Psoas muscle (tissue), 8 donors: Measurements from ENCODE around the gene COQ8A. TPM values are rescaled to one million over a fixed set of nuclear protein-coding genes. Genes with fewer than 3 reads are reported as not detected.

Experiments
- ATAC-seq, 4 donors: fragments of 200-7000 bp; cut with Tn5 transposase; one replicate each; pipeline ENCODE4 v1.9.1; 2020; ENCODE audit warnings: moderate library complexity in 3 of 4, mild to moderate bottlenecking in 2 of 4
- DNase-seq, 2 donors: peaks; one replicate each; pipeline ENCODE4 v3.0.0-alpha.2; 2020
- H3K27ac ChIP-seq: fragments of 200-600 bp; one replicate; pipeline ENCODE4 v1.8.0; 2022
- H3K27me3 ChIP-seq, 3 donors: fragments of 200-600 bp in 1 of 3; one replicate each; pipeline versions ENCODE4 v1.6.1 to v1.8.0; 2013 to 2022; ENCODE audit warnings: low read length in 2 of 3, mild to moderate bottlenecking in 2 of 3, moderate library complexity in 1 of 3; ENCODE audit not compliant: insufficient read depth in 3 of 3
- H3K36me3 ChIP-seq, 2 donors: fragments of 200-600 bp in 1 of 2; one replicate each; pipeline versions ENCODE4 v1.6.1 to v1.8.0; 2013 to 2022; ENCODE audit warnings: low read depth in 1 of 2, mild to moderate bottlenecking in 1 of 2, moderate library complexity in 1 of 2; ENCODE audit not compliant: insufficient read depth in 1 of 2
- H3K4me1 ChIP-seq: fragments of 200-600 bp; one replicate; pipeline ENCODE4 v1.8.0; 2022
- H3K4me3 ChIP-seq: fragments of 200-600 bp; one replicate; pipeline ENCODE4 v1.8.0; 2022; ENCODE audit warnings: mild to moderate bottlenecking
- H3K9me3 ChIP-seq: fragments of 200-600 bp; one replicate; pipeline ENCODE4 v1.8.0; 2022
- CTCF ChIP-seq: fragments of 200-600 bp; IDR thresholded peaks from one replicate; pipeline ENCODE4 v1.8.0; 2022; ENCODE audit warnings: antibody characterized with exemption
- WGBS, 3 donors: extraction: QIAGEN DNeasy Blood & Tissue Kit; methylation state at CpG; one replicate each; pipeline versions ENCODE4 v1.1.6 to v1.1.7; 2013; 5-methylcytosine and 5-hydroxymethylcytosine counted together
- intact Hi-C, 2 donors: fragments of 100-400 bp; cut with DNase I; formaldehyde crosslinking; loops; one replicate each; pipeline versions ENCODE4 v1.11.0 to v1.14.2; 2022
- polyA plus RNA-seq, 3 donors: library from polyadenylated mRNA; stranded (reverse); fragments of 200-250 nt; gene quantifications; one replicate each; pipeline ENCODE4 v1.2.3, GENCODE V29; 2013
- total RNA-seq, 4 donors: library from RNA; stranded (reverse); fragmentation: NEBNext Ultra II Directional in 2 of 4; extraction: Animal tissue kit (Norgen Biotek cat#: 25700) in 2 of 4; gene quantifications; one replicate each; pipeline versions ENCODE4 v1.2.1 to v1.2.4, GENCODE V29; 2021 to 2023
- donor health status: healthy with polysubstance abuse.
- donor health status: DM: no; HTN: no; CAD: no; lungs with moderate emphysema.
- donor health status: Bipolar disorder and iron deficiency.
- donor health status: healthy.
- donor health status: DM: yes; HTN: yes; CAD: no.
- donor health status: DM: no; HTN: no; CAD: no.
- donor health status: DM: no; HTN: no; CAD: no.
- donor health status: DM: yes; HTN: yes; CAD: no.

Gene COQ8A
- total and polyA plus RNA-seq, 7 donors, result 134 to 1,432 (median 726) TPM

- Histone ChIP-seq H3K27me3 (no peaks in the 10 kb centered on the region), H3K4me3 (no peak overlapping the region), H3K36me3 (peaks cover 0 to 76% of the 10 kb centered on the region in 2 donors), H3K9me3 (no peaks in the 10 kb centered on the region), H3K4me1 (peaks cover 91% of the 10 kb centered on the region), H3K27ac (peak overlapping the region; percentile 85)
- 41 to 60% (median 43%) methylated on average over 18 of the region's 18 CpGs for WGBS, 3 donors
- no peak for TF ChIP-seq CTCF
- ATAC-seq, result peak; percentile 24 to 51 (median 36)
- peak in 1 of 2 donors; percentile 87 for DNase-seq
- intact Hi-C loops, result loop anchor here in 1 of 2 donors (5.0 kb wide), 2 partner anchors 42 to 67 kb away; partner anchors contain the start of gene COQ8A
These were observed 44.6 kb downstream of the COQ8A start for GRCh38 chr1:226984521-226985238.

GRCh38 chr1:226985239-226985838 lies 45.2 kb downstream of the COQ8A start:
- H3K27ac ChIP-seq, result peak overlapping the region; percentile 85
- H3K4me1 ChIP-seq, result peaks cover 91% of the 10 kb centered on the region
- 56 to 70% (median 63%) methylated on average over 20 of the region's 20 CpGs for WGBS, 3 donors
- no peak overlapping the region for H3K4me3 ChIP-seq
- H3K27me3 ChIP-seq, result no peaks in the 10 kb centered on the region
- peaks cover 0 to 72% of the 10 kb centered on the region in 2 donors for H3K36me3 ChIP-seq
- peak in 1 of 2 donors; percentile 49 for DNase-seq
- no peak for ATAC-seq
- H3K9me3 ChIP-seq, result no peaks in the 10 kb centered on the region
- TF ChIP-seq CTCF, result no peak
- intact Hi-C loops, result no loop called here

GRCh38 chr1:226985839-226986463 lies 45.9 kb downstream of the COQ8A start:
- intact Hi-C loops, result no loop called here
- H3K36me3 ChIP-seq, result peaks cover 0 to 66% of the 10 kb centered on the region in 2 donors
- peaks cover 91% of the 10 kb centered on the region for H3K4me1 ChIP-seq
- no peaks in the 10 kb centered on the region for H3K27me3 ChIP-seq
- DNase-seq (peak in 1 of 2 donors; percentile 74), ATAC-seq (peak; percentile 9 to 32 (median 28))
- H3K9me3 ChIP-seq, result no peaks in the 10 kb centered on the region
- no peak for TF ChIP-seq CTCF
- H3K27ac ChIP-seq, result peak overlapping the region; percentile 85
- 46 to 70% (median 46%) methylated on average over 25 of the region's 25 CpGs for whole genome bisulfite sequencing, 3 donors
- H3K4me3 ChIP-seq, result no peak overlapping the region

GRCh38 chr1:226986496-226987178 lies 46.5 kb downstream of the COQ8A start:
- DNase-seq (peak in 1 of 2 donors; percentile 48), ATAC-seq (no peak)
- intact Hi-C loops, result no loop called here
- Histone ChIP-seq H3K36me3 (peaks cover 0 to 59% of the 10 kb centered on the region in 2 donors), H3K9me3 (no peaks in the 10 kb centered on the region), H3K27ac (peak overlapping the region; percentile 85), H3K4me1 (peaks cover 85% of the 10 kb centered on the region), H3K4me3 (no peak overlapping the region), H3K27me3 (no peaks in the 10 kb centered on the region)
- no peak for TF ChIP-seq CTCF
- WGBS, 3 donors, result 60 to 76% (median 61%) methylated on average over 21 of the region's 21 CpGs
